GM21526 (cell line): Measurements from ENCODE around the gene GPR150.

ENCODE experiments used
- ATAC-seq: cut with Tn5 transposase; IDR thresholded peaks from one replicate; pipeline ENCODE4 v1.9.1; 2021; ENCODE audit warnings: moderate library complexity; ENCODE audit not compliant: unreplicated experiment, low FRiP score

The GPR150 gene

GRCh38 chr5:95647886-95648860, 28.3 kb downstream of the GPR150 start:
- no peak for ATAC-seq

DNA sequence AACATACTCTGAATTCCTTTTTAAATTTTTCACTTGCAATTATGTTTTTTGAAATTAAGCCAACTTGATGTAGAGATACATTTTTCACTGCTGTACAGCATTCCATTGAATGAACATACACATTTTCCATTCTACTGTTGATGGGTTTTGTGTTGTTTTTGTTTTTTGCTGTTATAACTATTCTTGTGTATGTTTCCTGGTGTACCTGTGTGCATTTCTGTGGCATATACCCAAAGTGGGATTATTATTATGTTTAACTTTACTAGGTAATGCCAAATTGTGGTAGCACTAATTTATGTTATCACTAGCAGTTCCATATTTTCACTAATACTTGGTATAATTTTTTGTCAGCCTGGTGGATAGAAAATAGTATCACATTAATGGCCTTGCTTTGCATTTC, 29.4 kb downstream of the GPR150 start:
- ATAC-seq = no peak

GRCh38 chr5:95649842-95650620, 30.1 kb downstream of the GPR150 start:
- no peak for ATAC-seq

DNA sequence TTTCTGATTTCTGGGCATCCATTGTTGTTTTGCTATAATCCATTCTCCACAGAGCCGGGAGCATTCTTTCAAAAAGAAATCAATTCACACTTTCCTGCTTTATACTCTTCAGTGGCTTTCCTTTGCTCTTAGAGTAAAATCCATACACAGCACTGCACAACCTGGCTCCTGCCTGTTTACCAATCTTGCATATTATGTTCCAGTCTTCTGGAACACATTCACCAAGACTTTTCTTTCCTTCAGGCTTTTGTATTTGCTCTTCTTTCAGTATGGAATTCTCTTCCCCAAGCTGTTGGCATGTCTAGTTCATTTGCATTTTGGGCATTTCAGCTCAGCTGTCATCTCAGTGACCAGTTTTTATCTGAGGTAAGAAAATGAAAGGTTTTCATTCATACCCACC, 33.0 kb downstream of the GPR150 start:
- ATAC-seq = no peak

DNA sequence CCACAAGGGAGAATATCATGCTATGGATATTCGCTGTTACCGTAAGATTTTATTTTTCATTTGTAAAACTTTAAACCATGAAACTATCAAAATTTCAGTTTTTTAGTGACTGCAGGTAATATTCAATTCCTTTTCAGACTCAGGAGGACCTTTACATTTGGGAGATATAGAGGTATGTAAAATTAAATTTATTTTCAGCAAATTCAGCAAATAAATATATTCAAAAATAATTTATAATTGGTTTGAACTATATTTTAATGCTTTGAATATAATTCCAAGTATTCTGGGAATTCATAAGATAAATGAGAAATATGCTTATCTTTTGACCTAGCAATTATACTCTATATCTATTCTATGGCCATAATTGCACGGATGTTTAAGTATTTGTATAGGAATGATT, 34.3 kb downstream of the GPR150 start:
- no peak for ATAC-seq

DNA sequence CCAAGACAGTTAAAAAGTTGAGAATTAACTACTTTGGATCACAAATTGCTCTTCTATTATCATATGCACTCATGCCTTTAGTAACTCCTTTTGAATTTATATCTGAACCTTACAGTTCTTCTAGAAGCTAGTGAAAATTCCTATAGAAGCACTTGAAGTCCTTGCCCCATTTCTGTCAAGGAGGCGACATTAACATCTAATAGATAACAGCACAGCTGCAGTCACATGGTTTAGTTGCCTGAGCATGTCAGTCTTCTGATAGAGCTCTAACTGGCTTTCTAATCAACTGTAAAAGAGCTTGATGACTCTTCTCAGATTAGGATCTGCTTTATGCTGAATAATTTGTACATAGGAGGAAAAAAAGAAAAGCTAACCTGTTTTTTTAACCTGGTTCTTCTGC, 35.7 kb downstream of the GPR150 start:
- ATAC-seq = no peak

DNA sequence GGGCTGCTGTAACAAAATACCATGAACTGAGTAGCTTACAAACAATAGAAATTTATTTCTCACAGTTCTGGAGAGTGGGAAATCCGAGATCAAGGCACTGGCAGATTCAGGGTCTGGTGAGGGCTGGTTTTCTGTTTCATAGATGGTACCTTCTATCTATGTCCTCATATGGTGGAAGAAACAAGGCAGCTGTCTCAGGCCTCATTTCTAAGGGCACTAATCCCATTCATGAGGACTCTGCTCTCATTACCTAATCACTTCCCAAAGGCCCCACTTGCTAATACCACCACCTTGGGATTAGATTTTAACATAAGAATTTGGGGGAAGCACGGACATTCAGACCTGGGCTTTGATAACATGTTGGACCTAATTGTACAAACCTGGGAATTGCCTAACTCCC, 40.2 kb downstream of the GPR150 start:
- no peak for ATAC-seq

GRCh38 chr5:95662946-95663345, 43.1 kb downstream of the GPR150 start:
- ATAC-seq = no peak

GRCh38 chr5:95664204-95664786, 44.4 kb downstream of the GPR150 start:
- no peak for ATAC-seq

- ATAC-seq = no peak
These were observed 47.3 kb downstream of the GPR150 start for GRCh38 chr5:95667061-95667618.

GRCh38 chr5:95667678-95668077, 47.8 kb downstream of the GPR150 start:
- ATAC-seq = no peak

DNA sequence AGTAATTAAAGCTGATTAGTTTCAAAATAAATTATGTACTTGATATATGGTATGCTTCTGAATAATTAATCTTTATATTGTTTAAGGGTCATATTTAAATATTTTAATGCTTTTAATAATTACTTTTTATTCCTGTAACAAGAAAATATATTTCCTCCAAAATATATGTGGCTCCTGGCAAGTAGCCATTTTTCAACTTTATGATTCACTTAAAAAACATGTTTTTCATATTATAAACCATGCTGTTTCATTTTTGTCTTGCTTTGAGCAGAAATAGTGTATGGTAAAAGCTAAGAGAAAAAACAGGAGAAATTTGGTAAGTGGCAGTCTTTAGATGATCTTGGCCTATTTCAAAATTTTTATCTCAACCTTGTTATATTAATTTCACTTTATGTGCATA, 48.3 kb downstream of the GPR150 start:
- ATAC-seq = no peak

- ATAC-seq = no peak
These were observed 48.8 kb downstream of the GPR150 start for GRCh38 chr5:95668728-95669127.

GRCh38 chr5:95669540-95669939, 49.7 kb downstream of the GPR150 start:
- ATAC-seq = no peak

DNA sequence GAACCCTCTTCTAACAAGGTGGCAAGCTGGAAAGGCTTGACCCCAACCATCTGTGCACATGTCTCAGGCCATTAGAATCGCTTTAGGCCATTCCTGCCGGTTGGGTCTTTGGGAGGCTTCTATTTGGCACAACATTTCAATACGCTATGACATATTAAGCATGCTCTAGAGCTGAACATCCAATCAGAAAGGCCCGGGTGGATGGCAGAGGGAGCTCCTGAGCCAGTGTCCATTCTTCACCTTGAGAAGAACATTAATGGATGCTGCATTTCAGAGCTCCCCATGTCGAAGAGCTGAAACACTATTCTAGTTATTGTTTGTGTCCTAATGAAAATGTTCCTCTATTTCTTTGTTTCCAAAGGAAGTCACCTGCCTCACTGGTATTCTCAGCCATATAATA, 50.1 kb downstream of the GPR150 start:
- no peak for ATAC-seq

DNA sequence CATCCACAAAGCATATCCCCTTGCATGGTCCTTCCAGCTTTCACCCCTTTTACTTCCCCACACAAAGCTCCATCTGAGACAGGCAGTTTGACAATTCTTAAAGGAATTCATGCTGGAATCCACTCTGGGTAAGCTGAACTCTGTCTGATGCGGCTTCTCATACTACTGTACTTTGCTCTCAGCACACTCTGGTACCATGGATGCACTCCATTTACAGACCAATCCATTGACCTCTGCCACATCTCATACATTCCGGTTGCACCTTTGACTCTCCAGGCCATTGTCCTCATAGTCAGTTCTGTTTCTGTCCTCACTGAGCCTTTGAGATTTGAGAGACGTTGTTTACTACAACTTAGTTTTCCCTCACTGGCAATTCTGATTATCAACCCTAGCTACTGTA, 50.7 kb downstream of the GPR150 start:
- ATAC-seq = no peak
